ENCODE data around the gene TNFRSF9. TPM values are rescaled to one million over a fixed set of nuclear protein-coding genes. Genes with fewer than 3 reads are reported as not detected.
A peak's percentile ranks its signal among the peaks of the same experiment; 100 is the strongest.

The TNFRSF9 gene
- polyA plus RNA-seq, 1 donor (not counting 4 experiments of a cell fraction or from before 2014, with no cell fraction given) = not detected

GRCh38 chr1:7942214-7942921, 1.7 kb upstream of the TNFRSF9 start:
- Histone ChIP-seq H3K9ac (ENCODE audit: control insufficient read depth, extremely low read depth, insufficient read depth, low read length) (no peak overlapping the region), H3K4me2 (ENCODE audit: control insufficient read depth, extremely low read depth, insufficient read depth, low read depth, low read length) (peak overlapping the region; percentile 60), H3K4me3 (ENCODE audit: control insufficient read depth in 2 of 3, extremely low read depth in 1 of 3, insufficient read depth in 2 of 3, low read depth in 1 of 3, low read length in 3 of 3) (peak overlapping the region in 2 of 3 experiments; percentile 6 to 26), H3K27ac (ENCODE audit: control insufficient read depth, insufficient read depth, low read length) (no peak overlapping the region), H3K9me1 (ENCODE audit: control insufficient read depth, extremely low read depth, insufficient read depth, low read length) (no peaks in the 10 kb centered on the region), H2AFZ (ENCODE audit: control insufficient read depth, low read length) (peak overlapping the region; percentile 76), H3K9me3 (ENCODE audit: control insufficient read depth, low read depth, low read length) (no peaks in the 10 kb centered on the region), H3K4me1 (ENCODE audit: control insufficient read depth, extremely low read depth, insufficient read depth, low read length) (peaks cover 2% of the 10 kb centered on the region), H3K36me3 (ENCODE audit: control insufficient read depth in 2 of 2, extremely low read depth in 1 of 2, insufficient read depth in 2 of 2, low read length in 2 of 2) (no peaks in the 10 kb centered on the region), H3K27me3 (ENCODE audit: control insufficient read depth, extremely low read depth, insufficient read depth, low read length) (peaks cover 21% of the 10 kb centered on the region), H3K79me2 (ENCODE audit: control insufficient read depth, insufficient read depth, low read length) (no peaks in the 10 kb centered on the region), H4K20me1 (ENCODE audit: control insufficient read depth, extremely low read depth, insufficient read depth, low read length) (no peaks in the 10 kb centered on the region)
- dilution Hi-C loops (cut with MboI; ENCODE audit: extremely low pct_ligation_motif_present, low sequenced_read_pairs) = no loop called here
- TF ChIP-seq CTCF (optimal IDR thresholded peaks at IDR 0.05 in 1 of 3, IDR thresholded peaks at IDR 0.05 in 1 of 3, conservative IDR thresholded peaks at IDR 0.05 in 1 of 3; ENCODE audit: extremely low read depth in 1 of 3, insufficient read depth in 2 of 3, low read length in 3 of 3) (peak; percentile 10 to 61 (median 48)), EZH2 (IDR thresholded peaks at IDR 0.05; ENCODE audit: low read length) (peak; percentile 70)
- FAIRE-seq (no peak), DNase-seq (ENCODE audit: low read depth, low spot score) (no peak)

- H3K27ac ChIP-seq (ENCODE audit: control insufficient read depth, insufficient read depth, low read length) = no peak overlapping the region
- DNase-seq (ENCODE audit: low read depth, low spot score) = no peak
- dilution Hi-C loops (cut with MboI; ENCODE audit: extremely low pct_ligation_motif_present, low sequenced_read_pairs) = no loop called here
- H3K9ac ChIP-seq (ENCODE audit: control insufficient read depth, extremely low read depth, insufficient read depth, low read length) = no peak overlapping the region
- no peak for FAIRE-seq
- H3K9me1 ChIP-seq (ENCODE audit: control insufficient read depth, extremely low read depth, insufficient read depth, low read length) = no peaks in the 10 kb centered on the region
- H2AFZ ChIP-seq (ENCODE audit: control insufficient read depth, low read length) = no peak overlapping the region
- H3K9me3 ChIP-seq (ENCODE audit: control insufficient read depth, low read depth, low read length) = no peaks in the 10 kb centered on the region
- H3K4me1 ChIP-seq (ENCODE audit: control insufficient read depth, extremely low read depth, insufficient read depth, low read length) = peaks cover 2% of the 10 kb centered on the region
- H3K27me3 ChIP-seq (ENCODE audit: control insufficient read depth, extremely low read depth, insufficient read depth, low read length) = peaks cover 26% of the 10 kb centered on the region
- H4K20me1 ChIP-seq (ENCODE audit: control insufficient read depth, extremely low read depth, insufficient read depth, low read length) = no peaks in the 10 kb centered on the region
- no peak overlapping the region for H3K4me2 ChIP-seq (ENCODE audit: control insufficient read depth, extremely low read depth, insufficient read depth, low read depth, low read length)
- H3K4me3 ChIP-seq (ENCODE audit: control insufficient read depth in 2 of 3, extremely low read depth in 1 of 3, insufficient read depth in 2 of 3, low read depth in 1 of 3, low read length in 3 of 3) = no peak overlapping the region
- no peaks in the 10 kb centered on the region for H3K79me2 ChIP-seq (ENCODE audit: control insufficient read depth, insufficient read depth, low read length)
- TF ChIP-seq EZH2 (IDR thresholded peaks at IDR 0.05; ENCODE audit: low read length) = no peak
- TF ChIP-seq CTCF (optimal IDR thresholded peaks at IDR 0.05 in 1 of 3, IDR thresholded peaks at IDR 0.05 in 1 of 3, conservative IDR thresholded peaks at IDR 0.05 in 1 of 3; ENCODE audit: extremely low read depth in 1 of 3, insufficient read depth in 2 of 3, low read length in 3 of 3) = no peak
- H3K36me3 ChIP-seq (ENCODE audit: control insufficient read depth in 2 of 2, extremely low read depth in 1 of 2, insufficient read depth in 2 of 2, low read length in 2 of 2) = no peaks in the 10 kb centered on the region
Measured at GRCh38 chr1:7941437-7941793, 776 bp upstream of the TNFRSF9 start.

Data from keratinocyte (primary cell).